Measurements from ENCODE around the gene GPR148. TPM values are rescaled to one million over a fixed set of nuclear protein-coding genes. Genes with fewer than 3 reads are reported as not detected.
"Not testable (repeated sequence)": the region's sequence is repeated elsewhere in the genome, so short reads cannot be mapped to it uniquely, and the experiment has no call there.

Gene GPR148, protein sequence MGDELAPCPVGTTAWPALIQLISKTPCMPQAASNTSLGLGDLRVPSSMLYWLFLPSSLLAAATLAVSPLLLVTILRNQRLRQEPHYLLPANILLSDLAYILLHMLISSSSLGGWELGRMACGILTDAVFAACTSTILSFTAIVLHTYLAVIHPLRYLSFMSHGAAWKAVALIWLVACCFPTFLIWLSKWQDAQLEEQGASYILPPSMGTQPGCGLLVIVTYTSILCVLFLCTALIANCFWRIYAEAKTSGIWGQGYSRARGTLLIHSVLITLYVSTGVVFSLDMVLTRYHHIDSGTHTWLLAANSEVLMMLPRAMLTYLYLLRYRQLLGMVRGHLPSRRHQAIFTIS
- not detected for total RNA-seq

DNA sequence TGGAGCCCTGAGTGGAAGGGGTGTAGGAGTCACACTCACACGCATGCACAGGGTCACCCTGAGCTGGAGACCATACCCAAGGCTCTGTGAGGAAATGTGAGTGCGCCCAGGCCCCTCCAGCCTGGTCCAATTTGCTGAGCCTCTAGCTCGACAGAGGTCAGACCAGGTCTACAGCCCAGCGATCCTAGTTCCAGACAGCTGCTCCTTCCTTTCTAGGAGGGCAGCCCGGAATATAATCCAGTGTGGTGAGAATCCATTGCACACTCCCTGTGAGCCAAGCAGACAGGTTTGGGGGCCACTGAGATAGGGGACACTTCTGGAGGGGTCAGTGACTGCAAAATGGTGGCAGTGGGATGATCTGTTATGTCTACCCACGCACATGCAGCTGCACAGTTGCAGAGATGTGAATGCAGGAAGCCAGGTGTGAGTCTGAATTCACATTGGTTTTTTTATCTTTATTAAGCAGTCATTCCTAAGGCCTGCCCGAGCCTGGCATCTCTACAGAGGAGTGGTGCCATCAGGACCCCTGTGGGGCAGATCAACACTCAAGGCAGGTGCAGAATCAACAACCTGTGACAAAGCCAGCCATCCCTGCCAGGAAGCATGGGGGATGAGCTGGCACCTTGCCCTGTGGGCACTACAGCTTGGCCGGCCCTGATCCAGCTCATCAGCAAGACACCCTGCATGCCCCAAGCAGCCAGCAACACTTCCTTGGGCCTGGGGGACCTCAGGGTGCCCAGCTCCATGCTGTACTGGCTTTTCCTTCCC, at the start of gene GPR148:
GPR148 (plus strand) TSS at position 522 of the 768 bp plus-strand sequence; CDS start at position 604, 82 bp downstream.
- H3K4me3 ChIP-seq: peak within 1 kb of the TSS in 3 of 4 donors; percentile 47 to 59 (median 51)
- H3K27ac ChIP-seq: peak within 1 kb of the TSS in 2 of 4 donors; percentile 43 to 73
- TF ChIP-seq CTCF (IDR thresholded peaks at IDR 0.05): no peak
- TF ChIP-seq EP300 (IDR thresholded peaks at IDR 0.05): no peak
- TF ChIP-seq POLR2A (IDR thresholded peaks at IDR 0.05): no peak
- no peak for TF ChIP-seq POLR2AphosphoS5 (IDR thresholded peaks at IDR 0.05)

GRCh38 chr2:130692041-130692770, 36.7 kb upstream of the GPR148 start:
- not testable (repeated sequence) for H3K4me3 ChIP-seq, H3K27ac ChIP-seq, H3K9me3 ChIP-seq, H3K27me3 ChIP-seq, H3K36me3 ChIP-seq, H3K4me1 ChIP-seq
- 73 to 75% methylated on average over 4 to 7 of the region's 35 CpGs for WGBS, 2 donors
- DNase-seq: peak in 1 of 2 donors; percentile 43
- ATAC-seq (ENCODE audit: low FRiP score in 2 of 2): peak; percentile 37 to 47

More for the DNA sequence above, at the start of gene GPR148:
- H3K9me3 ChIP-seq: no peaks in the 10 kb centered on the region
- no peaks in the 10 kb centered on the region for H3K36me3 ChIP-seq
- WGBS, 2 donors: 75 to 87% methylated on average over 6 to 7 of the region's 8 CpGs
- DNase-seq (no peak), ATAC-seq (ENCODE audit: low FRiP score in 2 of 2) (peak in 1 of 2 donors; percentile 11)
- peaks cover 11 to 20% (median 17%) of the 10 kb centered on the region in 4 donors for H3K4me1 ChIP-seq
- no peaks in the 10 kb centered on the region for H3K27me3 ChIP-seq

DNA sequence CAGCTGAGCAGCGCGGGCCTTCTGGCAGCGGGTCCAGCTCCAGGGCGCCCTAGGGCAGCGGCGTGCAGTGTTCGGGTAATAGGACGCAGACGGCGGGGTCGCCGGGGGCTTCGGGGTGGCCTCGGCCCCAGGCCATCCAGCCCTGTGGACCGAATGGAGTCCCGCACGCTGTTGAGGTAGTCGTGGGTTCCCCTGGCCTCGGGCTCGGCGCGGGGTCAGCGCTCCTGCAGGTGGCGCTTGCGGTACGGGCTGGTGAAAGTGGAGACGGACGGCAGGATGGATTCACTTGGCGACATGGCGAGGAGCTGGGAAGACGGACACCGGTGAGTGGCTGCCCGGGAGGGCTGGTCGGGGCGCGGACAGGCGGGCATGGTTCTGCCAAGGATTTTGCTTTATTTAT, 35.4 kb upstream of the GPR148 start:
- 4% methylated on average over 18 of the region's 37 CpGs; no CpG with 5 or more reads in 1 of the 2 donors for WGBS, 2 donors
- not testable (repeated sequence) for H3K9me3 ChIP-seq, H3K36me3 ChIP-seq, H3K4me1 ChIP-seq, H3K27me3 ChIP-seq, H3K4me3 ChIP-seq, H3K27ac ChIP-seq
- ATAC-seq (ENCODE audit: low FRiP score in 2 of 2): peak in 1 of 2 donors; percentile 38
- DNase-seq: peak; percentile 23 to 73

DNA sequence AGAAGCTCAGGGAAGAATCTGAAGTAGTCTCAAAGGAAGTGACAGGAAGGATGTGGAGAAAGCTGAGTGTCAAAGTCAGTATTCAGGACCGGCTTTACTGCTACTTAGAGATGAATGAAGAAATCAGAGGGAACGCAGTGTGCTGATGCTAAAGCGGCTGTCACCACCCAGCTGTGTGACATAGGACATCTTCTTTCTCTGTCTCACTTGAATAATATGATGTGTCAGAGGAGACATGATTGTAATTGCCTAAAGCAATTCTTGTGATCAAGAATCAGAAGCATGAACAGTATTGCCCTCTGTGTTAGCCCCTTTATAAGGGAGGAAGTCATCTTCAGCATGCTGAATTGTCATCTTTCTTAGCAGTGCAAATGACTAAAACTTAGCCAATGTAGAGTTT, 25.6 kb upstream of the GPR148 start:
- ATAC-seq (ENCODE audit: low FRiP score in 2 of 2): not testable (repeated sequence)

GRCh38 chr2:130714795-130715194, 14.1 kb upstream of the GPR148 start:
- not testable (repeated sequence) for H3K4me3 ChIP-seq; H3K36me3 ChIP-seq; H3K27ac ChIP-seq; ATAC-seq (ENCODE audit: low FRiP score in 2 of 2); H3K4me1 ChIP-seq; H3K27me3 ChIP-seq; H3K9me3 ChIP-seq; DNase-seq
- WGBS, 2 donors: no CpG with 5 or more reads among the region's 2 CpGs

More for the DNA sequence above, 25.6 kb upstream of the GPR148 start:
- H3K4me1 ChIP-seq, H3K4me3 ChIP-seq, H3K9me3 ChIP-seq, H3K27ac ChIP-seq, H3K27me3 ChIP-seq, DNase-seq, H3K36me3 ChIP-seq: not testable (repeated sequence)
- 59 to 76% methylated on average over 3 of the region's 3 CpGs for WGBS, 2 donors

GRCh38 chr2:130720036-130720435, 8.8 kb upstream of the GPR148 start:
- peak in 1 of 2 donors; percentile 40 for DNase-seq
- H3K27me3 ChIP-seq: no peaks in the 10 kb centered on the region
- no peak for ATAC-seq (ENCODE audit: low FRiP score in 2 of 2)
- no peaks in the 10 kb centered on the region for H3K9me3 ChIP-seq
- no peak overlapping the region for H3K4me3 ChIP-seq
- H3K4me1 ChIP-seq: no peaks in the 10 kb centered on the region
- WGBS, 2 donors: 85 to 87% methylated on average over 8 of the region's 8 CpGs
- H3K27ac ChIP-seq: no peak overlapping the region
- H3K36me3 ChIP-seq: no peaks in the 10 kb centered on the region
- TF ChIP-seq POLR2AphosphoS5 (IDR thresholded peaks at IDR 0.05) (no peak), POLR2A (IDR thresholded peaks at IDR 0.05) (no peak)

DNA sequence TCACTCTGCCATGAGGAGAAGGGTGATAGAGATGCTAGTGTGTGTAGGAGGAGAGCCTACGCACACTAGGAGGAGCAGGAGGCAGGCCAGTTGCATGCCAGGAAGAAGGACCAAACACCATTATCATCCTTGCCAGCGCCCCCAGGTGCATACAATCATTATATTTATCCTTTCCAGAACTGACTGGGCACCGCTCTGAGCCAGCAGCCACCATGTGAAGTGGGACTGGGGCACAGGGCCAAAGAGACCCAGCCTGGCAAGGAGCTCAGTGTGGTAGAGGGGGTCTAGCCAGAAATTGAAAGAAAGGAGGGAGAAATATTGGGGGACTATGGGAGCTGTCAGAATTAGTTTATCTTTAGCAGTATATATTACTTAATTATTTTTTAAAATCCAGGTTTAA, 8.3 kb upstream of the GPR148 start:
- Histone ChIP-seq H3K4me1 (no peaks in the 10 kb centered on the region), H3K27ac (no peak overlapping the region), H3K9me3 (no peaks in the 10 kb centered on the region), H3K27me3 (no peaks in the 10 kb centered on the region), H3K36me3 (no peaks in the 10 kb centered on the region), H3K4me3 (no peak overlapping the region)
- TF ChIP-seq EP300 (IDR thresholded peaks at IDR 0.05) (no peak), CTCF (IDR thresholded peaks at IDR 0.05) (no peak), POLR2A (IDR thresholded peaks at IDR 0.05) (no peak), POLR2AphosphoS5 (IDR thresholded peaks at IDR 0.05) (no peak)
- ATAC-seq (ENCODE audit: low FRiP score in 2 of 2): no peak
- 84 to 85% methylated on average over 3 of the region's 3 CpGs for WGBS, 2 donors
- DNase-seq: no peak
